H7 (cell line): Measurements from ENCODE around the gene FBXO44. TPM values are rescaled to one million over a fixed set of nuclear protein-coding genes. Genes with fewer than 3 reads are reported as not detected.

Source experiments
- total RNA-seq: library from RNA; depleted of rRNA; stranded (reverse); fragments of >200 nt; shearing (Covaris generic); gene quantifications from 2 replicates; pipeline ENCODE4 v1.2.3, GENCODE V29; 2014; rRNA removed

FBXO44 gene
- total RNA-seq, 1 experiment from 2014 or later = 24.5 TPM

Other genes with a start within 250 kb of the FBXO44 start
- 5.8 and 6.1 TPM in 2 replicates for gene DISP3, start 175.7 kb upstream of the FBXO44 start, total RNA-seq
- gene FBXO2, start 448 bp upstream of the FBXO44 start, total RNA-seq = 46.0 and 46.7 TPM in 2 replicates
- gene FBXO6, start 9.3 kb downstream of the FBXO44 start, total RNA-seq = 1.7 and 3.4 TPM in 2 replicates
- 786 and 983 TPM in 2 replicates for gene MAD2L2, start 26.3 kb downstream of the FBXO44 start, total RNA-seq
- 52.4 and 60.1 TPM in 2 replicates for gene DRAXIN, start 36.8 kb downstream of the FBXO44 start, total RNA-seq
- 162 and 166 TPM in 2 replicates for gene AGTRAP, start 81.3 kb downstream of the FBXO44 start, total RNA-seq
- 0.28 and 1.5 TPM in 2 replicates for gene C1orf167, start 107.3 kb downstream of the FBXO44 start, total RNA-seq
- 18.9 and 19.5 TPM in 2 replicates for gene MTHFR, start 151.1 kb downstream of the FBXO44 start, total RNA-seq
- gene CLCN6, start 151.3 kb downstream of the FBXO44 start, total RNA-seq = 14.0 and 22.9 TPM in 2 replicates
- 0.85 TPM in 1 of 2 replicates, not detected in the other for gene NPPA, start 192.9 kb downstream of the FBXO44 start, total RNA-seq
- 1.5 and 20.3 TPM in 2 replicates for gene NPPB, start 204.1 kb downstream of the FBXO44 start, total RNA-seq